ENCODE measurements around the gene TK1.
"Not testable (repeated sequence)": the region's sequence is repeated elsewhere in the genome, so short reads cannot be mapped to it uniquely, and the experiment has no call there.

The TK1 gene

GRCh38 chr17:78147315-78147998 is 39.4 kb downstream of the TK1 start:
- DNase-seq = no peak

DNA sequence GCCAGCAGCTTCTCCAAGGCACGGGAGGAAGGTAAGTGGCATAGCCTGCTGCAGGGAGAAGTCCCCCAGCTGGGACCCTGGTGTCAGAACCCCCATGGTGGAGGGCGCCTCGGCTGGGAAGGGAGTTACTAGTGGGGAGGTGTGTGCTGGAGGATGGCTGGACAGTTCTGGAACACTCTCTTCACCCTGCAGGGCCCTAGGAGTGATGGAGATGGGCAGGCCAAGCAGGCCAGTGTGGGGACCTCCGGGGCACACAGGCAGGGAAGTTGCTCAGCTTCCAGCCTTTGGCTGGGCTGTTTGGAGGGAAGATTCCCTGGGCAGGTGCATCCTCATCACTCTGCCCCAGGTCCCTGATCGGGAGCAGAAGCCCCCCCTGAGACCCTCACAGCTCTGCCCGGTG is 40.0 kb downstream of the TK1 start:
- no peak for DNase-seq

GRCh38 chr17:78146471-78146869 is 40.4 kb downstream of the TK1 start:
- no peak for DNase-seq

- DNase-seq = no peak
These were observed 41.9 kb downstream of the TK1 start for GRCh38 chr17:78144736-78145641.

DNA sequence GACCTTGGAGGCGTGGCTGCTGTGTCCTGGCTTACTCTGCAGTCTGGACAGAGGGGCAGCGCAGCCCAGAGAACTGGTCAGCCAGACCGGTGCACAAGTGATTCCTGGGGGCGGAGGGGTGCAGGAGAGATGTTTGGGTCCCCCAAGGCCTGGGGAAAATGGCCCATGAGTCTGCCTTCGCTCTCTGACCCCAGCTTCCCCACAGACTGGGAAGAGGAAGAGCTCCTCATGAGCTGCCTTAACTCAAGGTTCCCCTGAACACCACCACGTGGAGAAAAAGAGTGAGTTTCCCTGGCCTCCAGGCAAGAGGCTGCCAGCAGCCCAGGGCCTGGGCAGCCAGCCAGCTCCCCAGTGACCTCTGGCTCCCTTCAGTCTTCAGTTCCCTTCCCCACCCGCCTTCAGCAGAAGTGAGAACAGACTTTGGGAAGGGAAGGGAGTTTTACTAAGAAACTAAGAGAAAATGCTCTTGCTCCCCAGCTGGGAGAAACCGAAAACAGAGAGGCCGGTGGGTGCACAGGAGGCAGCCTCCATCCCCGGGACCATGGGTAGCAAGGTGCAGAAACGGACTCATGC is 42.6 kb downstream of the TK1 start:
- DNase-seq = peak; percentile 91

DNA sequence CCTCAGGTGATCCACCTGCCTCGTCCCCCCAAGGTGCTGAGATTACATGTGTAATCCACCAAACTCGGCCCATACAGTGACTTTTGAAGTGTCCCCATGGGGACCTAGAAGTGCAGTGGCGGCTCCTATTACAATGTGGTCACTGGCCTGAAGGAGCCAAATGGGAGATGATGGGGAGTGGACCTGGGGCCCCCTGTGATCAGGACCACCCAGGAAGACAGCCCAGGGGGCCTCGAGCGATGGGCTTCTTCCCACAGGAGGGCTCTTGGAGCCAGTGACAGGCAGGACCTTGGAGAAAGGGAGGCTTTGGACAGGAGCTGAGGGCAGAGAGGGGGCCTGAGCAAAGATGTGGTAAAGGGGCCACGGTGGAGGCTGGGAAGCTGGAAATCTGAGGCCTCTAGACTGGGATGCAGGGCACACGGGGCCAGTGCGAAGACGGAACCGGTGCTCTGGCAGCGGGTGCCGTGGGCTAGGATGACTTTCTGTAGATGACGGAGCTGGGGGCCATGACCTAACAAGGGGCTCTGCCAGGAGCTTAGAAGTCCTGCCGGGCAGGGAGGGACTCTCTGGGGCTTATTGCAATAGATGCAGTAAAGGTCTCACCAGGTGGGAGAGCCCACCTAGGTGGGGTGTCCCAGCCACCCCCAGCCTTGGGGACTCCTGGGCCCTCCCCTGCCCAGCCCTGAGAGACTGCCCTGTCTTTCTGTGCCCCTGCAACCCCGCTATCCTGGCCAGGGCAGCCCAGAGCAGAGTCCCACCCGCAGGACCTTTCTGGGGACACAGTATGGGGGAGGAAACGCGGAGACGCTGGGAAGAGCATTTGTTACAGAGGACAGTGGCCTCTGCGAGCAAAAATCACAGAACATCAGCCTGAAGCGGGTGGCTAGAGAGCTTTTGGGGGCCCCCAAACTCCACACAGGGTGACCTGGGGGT is 43.4 kb downstream of the TK1 start:
- DNase-seq = no peak

DNA sequence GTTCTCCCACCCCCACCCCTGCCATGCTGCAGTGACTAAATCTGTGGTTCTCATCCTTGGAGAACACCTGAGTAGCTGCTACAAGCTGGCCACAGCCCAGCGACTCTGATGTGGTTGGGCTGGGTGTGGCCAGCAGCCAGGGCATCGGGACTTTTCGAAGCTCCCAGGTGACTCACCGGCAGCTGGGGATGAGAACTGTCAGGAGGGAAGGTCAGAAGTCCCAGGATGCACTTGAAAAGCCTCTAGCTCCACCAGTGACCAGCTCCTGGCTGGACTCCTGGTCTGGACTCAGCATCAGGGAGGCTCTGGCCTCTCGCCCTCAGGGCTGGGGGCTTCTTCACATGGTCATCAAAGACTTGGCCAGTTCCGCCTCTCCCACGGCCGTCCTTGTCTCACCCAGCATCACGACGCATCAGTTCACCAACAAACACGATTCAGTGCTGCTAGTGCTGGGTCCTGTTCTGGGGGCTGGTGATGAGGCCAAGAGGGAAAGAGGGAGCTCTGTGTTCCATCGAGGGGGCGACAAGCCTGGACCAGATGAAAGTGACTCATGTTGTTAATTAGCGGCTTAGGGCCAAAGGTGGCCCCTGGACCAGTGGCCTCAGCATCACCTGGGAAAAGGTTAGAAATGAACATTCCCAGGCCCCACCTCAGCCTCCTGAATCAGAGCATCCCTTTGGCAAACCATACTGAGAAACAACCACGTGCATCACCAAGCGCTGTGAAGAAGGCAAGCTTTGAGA is 44.6 kb downstream of the TK1 start:
- no peak for DNase-seq

- no peak for DNase-seq
These were observed 45.3 kb downstream of the TK1 start for GRCh38 chr17:78141437-78142118.

DNA sequence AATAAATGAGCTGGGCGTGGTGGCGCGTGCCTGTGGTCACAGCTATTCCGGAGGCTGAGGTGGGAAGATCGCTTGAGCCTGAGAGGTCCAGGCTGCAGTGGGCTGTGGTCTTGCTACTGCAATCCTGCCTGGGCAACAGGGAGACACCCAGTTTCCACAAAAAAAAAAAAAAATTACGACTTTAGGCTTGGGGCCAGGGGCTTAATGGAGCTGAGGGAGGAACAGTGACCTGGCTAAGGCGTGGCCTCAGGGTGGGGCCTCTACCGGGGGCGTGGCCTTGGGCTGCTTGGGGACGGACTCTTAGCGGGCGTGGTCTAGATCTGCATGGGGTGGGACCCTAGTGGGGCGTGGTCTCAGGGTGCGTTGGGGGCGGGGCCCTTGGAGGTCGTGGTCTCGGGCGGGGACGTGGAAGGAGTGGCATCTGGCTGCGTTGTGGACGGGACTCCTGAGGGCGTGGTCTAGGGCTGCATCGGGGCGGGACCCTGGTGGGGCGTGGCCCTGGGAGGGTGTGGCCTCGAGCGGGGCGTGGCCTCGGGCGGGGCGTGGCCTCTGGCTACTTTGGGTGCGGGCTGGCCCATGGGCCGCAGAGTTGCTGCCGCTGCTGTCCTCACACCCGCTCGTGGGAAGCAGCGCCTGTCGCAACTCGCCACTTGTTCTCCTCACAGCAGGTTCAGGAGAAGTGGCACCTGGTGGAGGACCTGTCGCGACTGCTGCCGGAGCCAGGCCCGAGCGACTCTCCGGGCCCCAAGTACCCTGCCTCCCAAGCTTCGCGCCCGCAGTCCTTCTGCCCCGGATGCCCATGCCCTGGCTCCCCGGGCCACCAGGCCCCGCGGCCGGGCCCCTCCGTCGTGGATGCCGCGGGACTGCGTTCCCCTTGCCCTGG is 46.4 kb downstream of the TK1 start:
- DNase-seq = peak; percentile 100

DNA sequence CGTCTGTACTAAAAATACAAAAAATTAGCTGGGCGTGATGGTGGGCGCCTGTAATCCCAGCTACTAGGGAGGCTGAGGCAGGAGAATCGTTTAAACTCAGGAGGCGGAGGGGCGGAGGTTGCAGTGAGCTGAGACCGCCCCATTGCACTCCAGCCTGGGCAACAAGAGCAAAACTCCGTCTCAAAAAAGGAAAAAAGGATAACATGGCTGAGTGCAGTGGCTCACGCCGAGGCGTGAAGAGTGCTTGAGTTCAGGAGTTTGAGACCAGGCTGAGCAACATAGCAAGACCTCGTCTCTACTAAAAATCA is 47.0 kb downstream of the TK1 start:
- DNase-seq = not testable (repeated sequence)

DNA sequence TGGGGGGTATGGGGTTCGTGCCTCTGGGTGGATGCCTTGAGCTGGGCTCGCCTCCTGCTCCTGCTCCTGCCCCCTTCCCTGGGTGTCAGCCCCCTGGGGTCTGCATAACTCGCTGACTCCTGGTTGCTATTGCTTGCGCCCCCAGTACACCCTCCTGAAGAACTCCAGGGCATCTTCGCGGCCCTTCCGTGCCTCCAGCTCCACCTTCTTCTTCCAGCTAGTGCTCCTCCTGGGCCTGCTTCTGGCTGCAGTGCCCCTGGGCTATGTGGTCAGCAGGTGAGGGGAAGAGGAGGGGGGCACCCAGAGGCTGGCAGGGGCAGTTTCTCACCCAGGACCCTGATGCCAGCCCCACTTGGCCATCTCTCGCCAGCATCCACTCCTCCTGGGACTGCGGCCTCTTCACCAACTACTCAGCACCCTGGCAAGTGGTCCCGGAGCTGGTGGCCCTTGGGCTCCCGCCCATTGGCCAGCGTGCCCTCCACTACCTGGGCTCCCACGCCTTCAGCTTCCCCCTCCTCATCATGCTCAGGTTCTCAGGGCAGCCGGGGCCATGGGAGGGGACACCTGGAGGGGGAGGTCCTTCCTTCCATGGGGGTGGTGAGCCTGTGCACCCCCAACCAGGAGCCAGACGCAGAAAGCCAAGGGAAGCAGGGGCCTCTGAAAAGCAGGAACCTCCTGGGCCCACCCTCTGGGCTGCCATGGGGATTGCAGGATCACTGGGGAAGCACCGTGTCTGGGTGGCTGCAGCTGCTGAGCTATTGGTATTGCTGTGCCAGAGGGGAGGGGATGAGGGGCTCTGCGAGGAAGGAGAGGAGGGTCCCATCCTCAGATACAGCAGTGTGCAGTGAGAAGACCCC is 48.4 kb downstream of the TK1 start:
- no peak for DNase-seq

- peak; percentile 71 for DNase-seq
These were observed 49.3 kb downstream of the TK1 start for GRCh38 chr17:78137392-78138203.

GRCh38 chr17:78135858-78136500 is 50.9 kb downstream of the TK1 start:
- no peak for DNase-seq

DNA sequence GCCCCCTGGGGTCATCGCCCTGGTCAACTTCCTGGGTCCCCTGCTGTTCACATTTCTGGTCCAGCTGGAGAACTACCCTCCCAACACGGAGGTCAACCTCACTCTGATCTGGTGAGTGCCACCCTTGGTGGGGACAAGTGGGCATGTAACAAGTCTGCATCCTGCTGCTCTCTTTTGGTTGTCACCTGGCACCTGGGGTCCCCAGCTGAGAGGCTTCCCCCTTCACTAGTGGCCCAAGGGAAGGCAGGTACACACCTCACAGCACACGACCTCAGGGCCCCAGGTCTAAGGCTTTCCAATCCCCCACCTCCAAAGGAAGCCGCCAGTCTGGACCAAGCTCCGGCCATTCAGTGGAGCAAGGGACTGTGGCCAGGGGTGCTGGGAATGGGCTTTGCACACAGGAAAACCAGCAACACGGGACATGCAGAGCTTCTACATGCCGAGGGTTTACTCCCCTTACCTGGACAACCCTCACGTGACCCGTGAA is 51.9 kb downstream of the TK1 start:
- DNase-seq = no peak

DNA sequence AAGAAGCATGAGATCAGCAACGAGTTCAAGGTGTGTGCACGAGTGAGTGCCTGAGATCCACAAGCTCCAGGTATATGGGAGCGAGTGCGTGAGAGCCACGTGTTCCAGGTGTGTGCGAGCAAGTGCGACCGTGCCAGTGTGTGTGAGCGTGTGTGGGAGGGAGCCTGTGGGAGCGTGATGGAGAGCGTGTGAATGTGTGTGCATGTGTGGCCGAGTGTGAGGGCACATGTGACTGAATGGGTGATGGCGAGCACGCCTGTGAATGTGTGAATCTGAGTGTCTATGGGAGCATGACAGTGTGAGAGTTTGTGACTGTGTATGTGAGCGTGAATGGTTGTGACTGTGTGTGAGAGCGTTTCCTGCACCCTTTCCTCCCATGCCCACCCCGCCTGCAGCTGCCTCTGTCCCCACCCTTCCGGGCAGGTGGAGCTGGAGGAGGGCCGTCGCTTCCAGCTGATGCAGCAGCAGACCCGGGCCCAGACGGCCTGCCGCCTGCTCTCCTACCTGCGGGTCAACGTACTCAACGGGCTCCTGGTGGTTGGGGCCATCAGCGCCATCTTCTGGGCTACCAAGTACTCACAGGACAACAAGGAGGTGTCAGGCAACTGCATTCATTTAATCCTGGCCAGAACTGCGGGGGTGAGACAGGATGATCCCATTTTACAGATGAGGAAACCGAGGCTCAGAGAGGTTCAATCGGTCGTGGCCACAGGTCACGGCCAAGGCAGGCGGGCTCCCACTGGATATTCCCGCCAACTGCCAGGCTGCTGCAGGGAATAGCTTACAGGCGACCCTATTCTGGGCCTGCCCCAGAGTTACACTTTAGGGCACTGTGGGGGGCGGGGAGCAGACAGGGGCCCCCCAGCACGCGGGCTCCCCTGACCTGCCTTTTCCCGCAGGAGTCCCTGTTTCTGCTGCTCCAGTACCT is 52.6 kb downstream of the TK1 start:
- peak; percentile 88 for DNase-seq

- no peak for DNase-seq
These were observed 53.5 kb downstream of the TK1 start for GRCh38 chr17:78133179-78133951.

Measured in hematopoietic multipotent progenitor cell treated with erythropoietin and hydrocortisone succinate and interleukin-3 and kit ligand, for 4 days (in vitro differentiated cells).